AG09309 (cell line): ENCODE results near the gene ESF1.

Source experiments
- DNase-seq: peaks from one replicate; pipeline ENCODE4 v3.0.0-alpha.2; 2010; ENCODE audit warnings: low read depth
- H3K4me3 ChIP-seq: 2 replicates; pipeline ENCODE4 v1.5.1; 2011; ENCODE audit warnings: mild to moderate bottlenecking, low read depth, low read length, moderate library complexity; ENCODE audit not compliant: control insufficient read depth
- CTCF ChIP-seq: IDR thresholded peaks from 2 replicates; pipeline ENCODE4 v1.5.1; 2011; ENCODE audit warnings: mild to moderate bottlenecking, low read depth, low read length, inconsistent platforms; ENCODE audit not compliant: insufficient read depth, control insufficient read depth; ENCODE audit errors: missing control alignments

The ESF1 gene

GRCh38 chr20:13791540-13792459 is 7.1 kb upstream of the ESF1 start:
- TF ChIP-seq CTCF: no peak
- no peak for DNase-seq
- H3K4me3 ChIP-seq: no peak overlapping the region

GRCh38 chr20:13790708-13791107 is 6.0 kb upstream of the ESF1 start:
- no peak for DNase-seq
- TF ChIP-seq CTCF: no peak
- no peak overlapping the region for H3K4me3 ChIP-seq

- no peak for DNase-seq
- no peak overlapping the region for H3K4me3 ChIP-seq
- TF ChIP-seq CTCF: peak; percentile 63
These were observed 3.6 kb upstream of the ESF1 start for GRCh38 chr20:13788167-13788834.

DNA sequence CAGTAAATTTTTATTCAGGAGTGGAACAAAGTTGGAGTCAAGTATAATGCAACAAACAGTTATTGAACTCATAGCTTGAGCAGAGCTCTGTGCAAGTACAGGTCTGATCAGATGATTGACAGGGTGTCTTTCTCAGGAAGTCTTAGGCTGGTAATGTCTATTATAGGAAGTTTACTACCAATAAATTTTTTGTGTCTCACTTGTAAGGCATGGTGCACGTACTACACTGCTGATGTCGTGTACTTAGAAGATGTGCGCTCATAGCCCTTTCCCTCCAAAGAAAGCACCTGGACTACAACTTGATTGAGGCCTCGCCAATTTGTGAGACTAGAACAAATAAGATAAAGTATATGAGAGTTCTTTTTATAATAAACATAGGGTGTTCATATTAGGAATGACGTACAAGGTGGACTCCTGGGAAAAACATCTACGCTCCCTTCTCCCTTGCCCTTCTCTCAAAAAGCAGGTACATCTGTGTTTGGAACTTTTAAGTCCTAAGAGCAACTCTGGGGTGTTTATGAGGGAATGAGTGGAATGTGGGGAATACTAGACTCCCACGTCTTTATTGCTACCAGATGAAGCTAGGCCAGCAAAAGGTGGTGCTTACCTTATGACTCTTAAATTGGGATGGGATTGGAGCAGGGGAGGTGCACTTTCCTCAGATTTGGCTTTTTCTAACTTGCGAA is 1.6 kb upstream of the ESF1 start:
- TF ChIP-seq CTCF: no peak
- no peak for DNase-seq
- H3K4me3 ChIP-seq: peak overlapping the region; percentile 80; the same call in 1 of the 2 replicates

DNA sequence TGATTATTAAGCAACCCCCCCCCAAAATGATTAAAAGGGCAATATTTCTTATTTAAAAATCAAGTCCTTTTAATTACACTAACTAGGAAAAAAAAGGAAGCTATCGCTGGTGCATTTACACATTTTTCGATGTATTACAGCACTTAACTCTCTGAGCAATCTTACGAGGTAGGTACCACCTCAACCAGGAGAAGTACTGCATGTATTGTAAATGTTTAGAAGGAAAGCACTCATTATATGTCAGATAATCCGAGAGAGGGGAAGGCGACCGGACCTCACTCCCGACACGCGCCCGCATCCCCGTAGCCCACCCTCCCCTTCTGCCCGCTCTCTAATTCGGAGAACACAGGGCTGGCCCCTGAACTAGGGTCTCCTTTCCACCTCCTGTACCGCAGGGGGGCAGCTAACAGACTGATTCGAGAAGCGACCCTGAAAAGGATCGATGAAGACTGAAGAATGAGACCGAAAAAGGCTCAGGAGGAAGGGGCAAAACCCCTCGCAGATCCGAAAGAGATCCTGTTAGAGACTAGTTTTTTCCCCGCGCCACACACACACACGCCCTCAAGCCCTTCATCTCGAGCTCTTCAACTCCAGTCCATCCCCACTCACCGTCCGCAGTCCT is 337 bp downstream of the ESF1 start:
- H3K4me3 ChIP-seq: peak overlapping the region; percentile 80
- TF ChIP-seq CTCF: no peak
- no peak for DNase-seq

DNA sequence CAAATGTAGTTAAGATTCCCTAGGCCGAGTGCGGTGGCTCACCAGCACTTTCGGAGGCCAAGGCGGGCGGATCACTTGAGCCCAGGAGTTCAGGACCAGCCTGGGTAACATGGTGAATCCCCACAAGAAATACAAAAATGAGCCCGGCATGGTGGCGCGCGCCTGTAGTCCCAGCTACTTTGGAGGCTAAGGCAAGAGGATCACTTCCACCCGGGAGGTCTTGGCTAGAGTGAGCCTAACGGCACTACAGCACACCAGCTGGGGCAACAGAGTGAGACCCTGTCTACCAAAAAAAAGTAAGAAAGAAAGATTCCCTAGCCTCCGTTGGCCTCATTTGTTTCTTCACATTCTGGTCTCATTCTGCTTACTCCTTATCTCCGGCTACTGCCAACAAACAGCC is 1.2 kb downstream of the ESF1 start:
- no peak for DNase-seq
- H3K4me3 ChIP-seq: no peak overlapping the region
- no peak for TF ChIP-seq CTCF
